Pulmonary artery endothelial cell (primary cell): ENCODE results near the gene THRB. TPM values are rescaled to one million over a fixed set of nuclear protein-coding genes. Genes with fewer than 3 reads are reported as not detected.

Experiments
- DNase-seq: peaks from one replicate; pipeline ENCODE4 v3.0.0-alpha.2; 2011; ENCODE audit warnings: low read depth, low spot score
- total RNA-seq: library from RNA; depleted of rRNA; stranded (reverse); fragments of >200 nt; gene quantifications from 2 replicates; pipeline ENCODE4 v1.2.3, GENCODE V29; 2014

THRB gene
- total RNA-seq, 1 donor from 2014 or later = 0.33 TPM

DNA sequence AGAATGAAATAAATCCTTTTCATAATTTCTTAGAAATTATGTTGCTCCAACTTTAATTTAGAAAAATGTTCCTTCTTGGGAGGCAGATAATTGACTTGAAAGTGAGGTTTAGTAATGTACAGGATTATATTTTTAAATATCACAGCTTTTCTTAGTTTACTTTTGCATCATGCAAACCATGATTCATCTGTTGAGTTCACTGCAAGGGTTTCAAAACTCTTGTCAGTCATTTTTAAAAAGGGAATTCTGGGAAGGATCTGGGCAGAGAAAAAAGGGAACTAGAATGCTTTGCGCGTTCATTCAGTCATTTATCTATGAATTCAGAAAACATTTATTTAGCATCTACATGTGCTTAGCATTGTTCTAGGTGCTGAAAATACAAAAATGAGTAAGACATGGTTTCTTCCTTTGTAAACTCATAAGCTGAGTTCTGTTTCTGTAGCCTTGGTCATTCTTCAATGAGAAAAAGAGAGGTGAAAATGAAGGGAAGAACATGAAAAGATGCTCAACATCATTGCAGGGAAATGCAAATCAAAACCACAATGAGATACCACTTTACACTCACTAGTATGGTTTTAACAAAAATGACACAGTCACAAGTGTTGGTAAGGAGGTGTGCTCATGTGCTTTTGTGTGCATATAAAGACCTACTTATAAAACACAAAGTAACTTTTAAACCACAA lies 340.5 kb downstream of the THRB start:
- DNase-seq = no peak

DNA sequence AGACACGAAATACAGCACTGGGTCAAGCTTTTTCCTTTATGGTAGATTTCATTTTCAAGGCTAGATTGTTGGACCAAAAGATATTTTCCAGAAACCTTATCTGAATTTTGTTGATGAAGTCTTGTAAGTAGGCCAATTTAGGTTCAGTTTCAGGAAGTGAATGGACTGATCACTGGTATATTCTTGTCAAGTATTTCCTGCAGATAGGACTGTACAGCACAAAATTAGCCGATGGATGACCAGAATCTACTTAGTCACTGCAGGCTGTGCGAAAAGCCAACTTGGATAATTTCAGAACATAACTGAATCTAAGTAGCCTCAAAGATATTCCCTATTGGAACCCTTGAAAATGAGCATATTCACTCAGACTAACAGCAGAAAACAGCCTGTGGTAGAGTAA lies 343.1 kb downstream of the THRB start:
- DNase-seq = no peak

DNA sequence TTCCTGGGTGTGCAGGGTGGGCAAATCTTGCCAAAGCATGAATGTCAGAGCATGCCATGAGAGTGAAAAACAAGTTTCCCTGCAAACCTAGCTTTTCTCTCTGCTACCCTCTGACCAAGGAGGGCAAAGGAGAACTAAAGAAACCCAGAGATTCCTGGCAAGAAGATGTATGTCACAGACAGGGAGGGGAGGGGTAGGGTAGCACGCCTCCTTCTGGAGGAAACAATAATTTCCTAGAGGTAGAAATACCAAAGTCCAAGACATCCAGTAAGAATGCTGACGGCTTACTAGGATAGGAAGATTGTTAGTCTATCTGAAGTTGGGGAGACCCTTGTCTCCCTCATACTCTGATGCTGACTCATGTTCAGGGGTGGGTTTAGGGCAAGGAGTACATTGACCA lies 345.6 kb downstream of the THRB start:
- no peak for DNase-seq

DNA sequence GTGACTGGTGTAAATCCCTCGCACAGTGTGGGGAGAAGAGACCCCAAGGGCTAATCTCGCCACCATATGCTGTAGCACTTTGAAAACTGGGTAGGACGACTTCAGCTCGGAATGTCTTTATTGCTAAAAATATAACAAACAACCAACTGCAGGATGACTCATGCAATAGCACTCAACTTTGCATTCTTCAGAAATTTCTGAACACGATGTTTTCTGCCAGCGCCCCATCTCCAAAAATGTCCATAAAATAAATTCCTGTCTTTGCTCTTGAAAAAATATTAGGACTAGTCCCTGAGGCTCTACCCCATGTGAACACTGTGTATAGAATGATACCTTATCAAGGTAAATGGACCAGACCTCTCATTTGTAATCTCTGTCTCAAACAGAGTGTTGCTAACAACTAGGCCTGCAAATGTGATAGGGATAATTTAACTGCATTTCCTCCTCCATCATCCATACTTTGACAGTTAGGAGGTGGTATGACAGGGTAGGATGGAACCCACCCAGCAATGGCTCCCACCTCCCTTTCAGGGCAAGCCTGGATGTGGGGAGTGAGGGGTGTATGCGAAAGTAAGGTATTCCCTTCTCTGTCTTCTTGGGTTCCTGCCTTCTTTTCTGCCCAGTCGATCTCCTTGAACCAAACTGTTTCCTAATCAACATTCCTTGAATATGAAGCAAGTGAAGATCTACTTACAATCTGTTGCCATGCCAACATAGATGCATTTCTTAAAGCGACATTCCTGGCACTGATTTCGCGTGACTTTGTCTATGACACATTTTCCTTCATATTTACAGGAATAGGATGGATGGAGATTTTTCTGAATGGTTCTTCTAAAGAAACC lies 348.4 kb downstream of the THRB start:
- no peak for DNase-seq

DNA sequence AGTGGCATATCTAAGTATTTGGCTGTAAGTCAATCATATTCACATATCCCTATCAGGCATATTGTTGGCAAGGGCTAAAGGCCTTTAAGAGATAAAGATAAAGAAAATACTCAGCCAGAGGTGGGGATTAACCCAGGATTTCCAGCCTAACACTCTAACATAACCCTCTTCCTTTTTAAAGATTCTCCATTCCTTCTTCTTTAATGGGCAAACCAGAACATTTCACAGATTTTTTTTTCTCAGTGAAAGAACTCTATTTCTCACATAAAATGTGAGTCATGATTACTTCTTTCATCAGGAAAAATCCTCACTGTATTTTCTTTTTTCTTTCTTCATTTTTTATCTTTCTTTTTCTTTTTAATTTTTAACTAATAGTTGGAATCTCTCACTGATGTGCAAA lies 349.2 kb downstream of the THRB start:
- no peak for DNase-seq

DNA sequence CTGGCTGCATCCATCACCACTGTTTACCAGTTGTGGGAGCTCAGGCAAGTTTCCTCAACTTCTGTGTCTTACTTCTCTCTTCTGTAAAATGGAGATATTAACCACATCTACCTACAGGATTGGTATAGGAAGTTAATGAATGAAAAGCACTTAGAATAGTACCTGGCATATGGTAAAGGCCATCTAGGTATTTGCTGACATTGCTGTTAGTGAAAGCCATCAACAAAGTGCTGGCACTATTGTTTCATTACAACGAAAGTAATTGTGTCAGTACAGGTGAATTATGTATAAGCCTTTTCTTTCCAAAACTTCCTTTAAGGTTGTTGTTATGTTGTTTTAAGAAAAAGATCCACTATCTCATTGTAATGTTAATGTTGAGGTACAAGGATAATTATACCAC lies 352.5 kb downstream of the THRB start:
- no peak for DNase-seq

DNA sequence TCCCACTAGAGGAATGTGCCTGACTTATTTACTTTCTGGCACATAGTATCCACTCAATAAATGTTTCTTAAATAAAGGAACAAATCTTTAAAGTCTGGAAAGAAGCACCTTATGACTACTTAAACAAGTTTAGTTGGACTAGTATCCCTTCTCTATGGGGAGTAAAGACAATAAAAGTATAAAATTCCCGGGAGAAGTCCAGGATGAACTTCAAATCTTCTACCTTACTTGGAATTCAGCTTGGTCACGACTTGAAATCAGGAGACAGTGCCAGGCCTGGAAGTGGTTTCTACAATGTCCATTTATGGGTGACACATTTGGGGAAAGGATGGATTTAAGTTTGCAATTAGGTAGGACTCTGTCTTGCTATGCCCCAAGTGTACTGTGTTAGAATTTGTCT lies 353.1 kb downstream of the THRB start:
- DNase-seq = no peak

DNA sequence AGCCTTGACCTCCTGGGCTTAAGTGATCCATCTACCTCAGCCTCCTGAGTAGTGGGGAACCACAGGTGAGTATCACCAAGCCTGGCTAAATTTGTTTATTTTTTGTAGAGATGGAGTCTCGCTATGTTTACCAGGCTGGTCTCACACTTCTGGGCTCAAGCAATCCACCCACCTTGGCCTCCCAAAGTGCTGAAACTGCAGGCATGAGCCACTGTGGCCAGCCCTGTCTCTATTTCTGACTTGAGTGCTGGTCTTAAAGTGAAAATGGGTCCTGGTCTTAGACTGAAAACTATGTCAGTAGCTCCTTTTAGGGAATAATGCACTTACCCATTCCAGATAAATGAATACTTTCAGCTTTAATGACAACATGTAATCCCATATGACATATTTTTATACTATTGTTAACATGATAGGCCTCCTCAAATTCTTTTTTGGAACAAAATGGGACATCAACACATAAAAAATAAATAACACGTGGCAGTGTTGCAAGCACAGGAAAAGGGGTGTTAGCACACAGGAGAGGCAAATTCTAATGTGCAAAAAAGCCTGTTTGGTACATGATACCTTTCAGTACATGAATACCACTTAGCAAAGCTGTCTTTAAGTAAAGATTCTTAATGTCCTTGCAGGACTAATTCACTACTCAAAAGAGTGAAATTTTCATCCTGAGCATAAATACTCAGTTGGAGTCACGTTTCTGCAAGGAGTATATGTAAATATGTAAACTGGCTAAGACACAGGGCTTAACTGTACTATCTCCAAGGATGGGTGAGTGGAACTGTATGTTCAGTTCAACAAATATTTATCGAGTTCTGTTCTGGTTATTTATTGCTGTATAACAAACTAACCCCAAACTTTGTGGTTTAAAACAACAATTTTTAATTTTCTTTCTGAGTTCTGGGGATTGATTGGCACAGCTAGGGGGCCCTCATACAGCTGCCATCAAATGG lies 354.9 kb downstream of the THRB start:
- DNase-seq = no peak

DNA sequence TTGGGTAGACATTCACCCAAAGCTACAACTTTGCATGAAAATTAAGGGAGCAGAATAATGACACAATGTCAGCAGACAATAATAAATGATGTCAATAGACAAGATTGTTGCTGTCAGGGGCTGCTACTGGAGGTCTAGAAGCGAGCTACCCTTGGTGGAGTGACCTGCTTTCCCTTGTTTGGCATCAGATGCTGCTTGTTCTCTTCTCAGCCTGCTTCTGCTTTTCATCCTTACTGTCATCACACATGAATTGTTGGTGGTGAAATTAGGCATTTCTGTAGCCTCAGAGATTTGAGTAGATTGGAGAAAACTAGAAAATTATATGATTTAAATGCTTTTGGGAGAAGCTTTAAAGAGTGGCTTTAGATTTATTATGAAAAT lies 355.8 kb downstream of the THRB start:
- DNase-seq = no peak

DNA sequence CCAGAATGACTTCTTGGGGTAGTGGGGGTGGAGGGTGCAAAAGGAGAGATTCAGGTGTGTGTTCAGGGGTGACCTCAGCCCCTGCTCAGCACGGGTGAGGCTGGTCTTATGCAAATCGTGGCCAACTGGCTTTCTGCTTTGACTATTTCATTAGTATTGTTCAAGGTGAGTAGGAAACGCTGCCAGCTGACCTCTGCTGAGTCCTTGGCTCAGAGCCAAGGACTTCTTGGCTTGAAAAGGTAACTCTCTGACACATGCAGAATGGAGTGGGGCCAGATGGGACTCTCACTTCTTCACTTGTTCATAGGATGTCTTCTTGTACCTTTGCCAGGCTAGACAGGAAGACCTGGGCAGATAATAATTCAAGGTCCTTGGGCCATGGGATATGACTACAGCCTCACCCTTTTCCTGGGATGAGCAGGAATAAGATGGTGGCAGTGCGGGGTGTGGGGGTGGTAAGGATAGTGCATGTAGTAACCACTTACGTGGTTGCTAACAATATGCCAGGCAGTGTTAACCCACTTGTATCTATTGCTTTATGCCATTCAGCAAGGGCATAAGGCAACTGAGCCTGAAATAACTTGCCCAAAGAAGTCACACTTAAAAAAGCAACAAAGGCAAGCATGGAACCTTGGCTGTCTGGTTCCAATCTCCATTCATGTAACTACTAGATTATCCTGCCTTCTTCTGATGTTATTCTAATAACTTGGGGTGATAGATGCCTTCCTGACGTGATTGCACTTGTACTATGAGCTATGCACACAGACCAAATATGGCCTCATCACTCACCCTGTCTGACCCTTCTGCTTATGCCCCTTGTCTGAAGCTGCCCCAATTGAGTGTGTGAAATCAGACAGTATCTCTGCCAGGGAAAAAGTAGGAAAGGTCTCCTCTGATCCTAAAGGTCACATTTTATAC lies 356.4 kb downstream of the THRB start:
- no peak for DNase-seq

DNA sequence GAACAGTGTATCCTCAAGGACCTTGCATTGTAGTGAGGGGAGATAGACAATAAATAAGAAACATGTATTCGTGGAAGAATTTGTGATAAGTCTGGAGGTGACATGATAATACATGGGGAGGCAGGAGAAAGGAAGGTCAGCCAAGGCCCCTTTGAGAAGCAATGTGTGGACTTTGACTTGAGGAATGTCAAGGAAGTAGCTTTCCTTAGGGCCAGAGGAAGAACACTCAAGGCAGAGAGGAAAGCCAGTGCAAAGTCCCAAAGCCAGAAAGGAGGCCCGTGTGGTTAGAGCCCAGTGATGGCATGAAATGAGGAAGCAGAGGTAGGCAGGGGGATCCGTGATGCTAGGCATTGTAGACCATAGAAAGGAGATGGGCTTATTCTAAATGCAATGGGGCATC lies 357.3 kb downstream of the THRB start:
- no peak for DNase-seq

DNA sequence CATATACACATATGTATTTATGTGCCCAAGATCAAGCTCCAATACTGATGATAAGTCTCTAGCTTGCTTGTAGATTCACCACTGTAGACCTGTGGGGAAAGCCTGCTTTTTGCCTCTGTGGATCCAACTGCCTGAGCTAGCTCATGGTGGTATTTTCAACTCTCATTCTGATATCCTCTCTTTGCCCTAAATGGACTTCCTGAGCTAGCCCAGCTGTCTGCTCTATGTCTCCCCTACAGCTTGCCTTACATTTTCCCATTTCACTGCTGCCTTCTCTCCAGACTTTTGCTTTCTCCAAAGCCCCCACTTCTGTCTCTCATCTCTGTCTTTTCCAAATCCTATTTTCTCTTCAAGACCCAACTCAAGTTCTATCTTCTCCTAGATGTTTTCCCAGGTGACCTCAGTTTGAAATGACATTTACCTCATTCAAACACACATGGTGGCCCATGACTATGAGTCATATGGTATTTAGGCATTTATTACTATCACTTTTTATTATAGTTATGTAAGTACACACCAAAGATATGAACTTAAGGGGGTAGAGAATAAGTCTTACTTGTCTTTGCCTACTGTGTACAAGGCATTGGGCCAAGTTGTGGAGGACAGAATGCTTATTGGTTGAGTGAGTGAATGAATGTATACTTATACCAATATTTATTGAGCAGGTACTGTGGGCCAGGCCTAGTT lies 357.9 kb downstream of the THRB start:
- DNase-seq = no peak

DNA sequence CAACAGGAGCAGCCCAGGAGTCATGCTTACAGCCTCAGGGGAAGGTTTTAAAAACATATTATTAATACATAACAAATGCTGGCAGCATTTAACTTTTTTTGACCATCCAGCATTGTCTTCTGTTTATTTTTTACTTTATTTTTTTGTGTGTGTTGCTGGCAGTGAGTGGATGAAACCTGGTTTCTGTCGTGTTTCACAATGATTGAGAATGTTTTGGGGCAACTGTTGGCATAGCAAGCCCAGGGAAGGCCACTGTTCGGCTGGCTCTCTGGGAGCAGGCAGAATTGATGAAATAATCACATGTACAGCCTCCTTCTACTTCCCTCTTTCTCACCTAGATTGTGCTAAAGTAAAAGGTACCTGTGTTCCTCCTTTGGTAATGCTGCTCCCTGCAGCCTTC lies 359.4 kb downstream of the THRB start:
- no peak for DNase-seq

DNA sequence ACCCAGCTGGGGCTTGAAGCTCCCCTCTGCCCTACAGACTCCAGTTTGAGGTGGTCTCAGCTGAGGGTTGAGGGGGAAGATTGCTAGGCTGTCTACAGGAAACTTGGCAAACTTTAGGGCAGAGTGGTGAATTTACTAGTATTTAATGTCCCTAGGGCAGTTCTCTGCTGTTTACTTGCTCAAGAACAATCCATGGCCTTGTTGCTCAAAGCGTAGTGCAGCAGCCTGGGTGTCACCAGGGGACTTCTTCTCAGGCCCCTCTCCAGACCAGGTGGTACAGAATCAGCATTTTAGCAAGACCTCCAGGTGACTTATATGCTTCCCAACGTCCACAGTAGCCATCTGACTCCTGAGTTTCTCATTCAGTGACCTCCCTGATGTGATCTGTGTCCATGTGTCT lies 360.7 kb downstream of the THRB start:
- DNase-seq = no peak

DNA sequence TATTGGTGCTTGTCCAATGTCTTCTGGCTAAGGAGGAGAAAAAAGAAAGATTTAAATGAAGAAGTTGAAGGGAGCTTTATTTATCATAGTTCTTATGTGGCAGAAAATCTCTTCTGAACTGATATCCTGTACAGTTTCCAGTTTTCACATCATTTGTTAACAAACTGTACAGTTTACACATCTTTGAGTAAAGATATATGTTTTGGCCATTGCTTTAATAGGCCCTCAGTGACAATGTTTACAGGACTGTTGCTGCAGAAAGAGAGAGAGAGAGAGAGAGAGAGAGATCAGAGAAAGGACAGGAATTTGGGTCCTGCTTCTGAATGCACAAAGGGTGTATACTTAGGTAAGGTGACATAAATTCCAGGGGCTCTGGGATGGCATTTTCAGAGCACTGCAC lies 361.2 kb downstream of the THRB start:
- DNase-seq = no peak

DNA sequence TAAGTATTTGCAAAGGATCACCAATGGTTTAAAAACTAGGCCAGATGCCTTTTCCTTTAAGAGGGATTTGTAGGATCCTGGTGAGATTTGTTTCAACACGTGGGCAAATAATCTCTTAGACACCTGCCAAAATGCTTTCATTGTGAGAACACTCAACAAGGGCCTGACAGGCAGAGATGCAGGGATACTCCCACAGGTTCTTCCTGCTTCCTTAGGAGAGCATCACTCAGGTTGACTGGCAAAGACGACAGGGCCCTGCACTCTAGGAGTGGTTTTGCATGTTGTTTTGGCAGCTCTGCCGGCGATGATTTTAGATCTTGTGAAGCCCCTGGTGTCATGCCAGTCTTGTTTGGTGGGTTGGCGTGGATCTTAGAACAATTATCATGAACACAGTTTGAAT lies 365.1 kb downstream of the THRB start:
- no peak for DNase-seq

DNA sequence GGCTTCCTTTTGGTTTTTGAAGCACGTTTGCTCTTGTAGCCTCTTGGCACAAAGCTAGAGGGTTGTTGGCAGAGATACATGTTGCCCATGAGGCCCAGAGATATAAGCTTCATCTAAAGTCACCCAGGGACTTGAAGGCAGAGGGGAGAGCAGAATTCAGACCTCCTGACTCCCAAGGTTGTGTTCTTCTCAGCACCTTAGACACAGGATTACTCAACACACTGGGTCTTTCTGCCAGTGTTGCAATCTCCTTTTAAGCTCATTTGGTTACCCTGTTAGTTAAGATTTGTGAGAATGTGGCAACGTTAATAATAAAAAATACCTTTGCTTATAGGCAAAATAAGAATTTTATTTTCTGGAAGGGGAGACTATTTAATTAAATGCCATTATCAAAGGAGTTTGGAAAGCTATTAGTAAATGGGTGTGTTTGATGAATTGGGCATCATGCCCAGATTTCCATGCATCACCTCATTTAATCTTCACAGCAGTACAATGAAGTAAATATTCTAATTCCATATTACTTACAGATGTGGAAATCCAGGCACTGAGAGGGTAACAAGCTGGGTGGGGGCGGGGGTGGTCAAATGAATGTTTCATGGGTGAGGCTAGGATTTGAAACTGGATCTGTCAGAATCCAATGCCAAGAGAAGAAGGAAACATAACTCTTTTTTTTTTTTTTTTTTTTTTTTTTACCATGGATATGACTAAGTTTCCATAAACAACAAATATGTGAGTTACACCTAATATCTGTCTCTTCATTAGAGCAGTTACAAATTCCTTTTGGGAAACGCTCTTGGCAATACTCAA lies 366.2 kb downstream of the THRB start:
- no peak for DNase-seq

DNA sequence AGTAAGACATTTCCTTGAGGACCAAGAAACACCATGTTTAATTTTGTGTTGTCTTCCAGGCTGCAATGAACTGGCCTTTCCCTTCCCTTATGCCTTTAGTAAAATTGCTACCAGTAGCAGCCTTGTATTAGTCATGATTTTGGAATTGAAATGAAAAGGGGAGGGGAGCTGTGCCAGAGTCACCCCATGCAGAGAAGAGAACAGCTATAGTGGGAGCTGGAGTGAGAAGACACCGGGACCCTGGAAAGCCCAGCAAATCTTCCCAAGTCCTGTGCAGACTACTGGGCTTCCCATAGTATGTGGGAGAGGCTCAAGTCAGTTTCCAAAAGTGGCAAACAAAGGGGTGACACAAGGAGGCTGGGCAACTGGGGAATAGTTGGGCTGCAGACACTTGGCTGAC lies 371.1 kb downstream of the THRB start:
- no peak for DNase-seq

DNA sequence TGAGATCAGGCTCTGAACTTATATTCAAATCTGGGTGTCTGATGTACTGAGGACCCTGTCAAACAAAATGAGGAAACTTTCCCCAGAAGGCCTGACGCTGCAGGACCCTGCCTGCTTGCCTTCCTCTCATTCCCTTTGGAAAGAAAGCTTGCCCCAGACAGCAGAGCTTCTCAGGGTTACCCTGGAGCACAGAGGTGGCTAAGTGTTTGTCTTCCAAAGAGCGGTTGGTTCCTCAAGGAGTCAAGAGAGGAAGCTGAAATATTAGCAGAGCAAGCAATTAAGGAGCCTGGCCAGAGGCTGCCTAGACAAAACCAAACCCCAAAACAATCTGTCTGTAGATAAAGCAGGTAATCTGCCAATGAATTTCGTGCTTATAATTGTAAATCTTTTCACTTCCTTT lies 374.2 kb downstream of the THRB start:
- no peak for DNase-seq
